G401 (cell line): ENCODE data around the gene THADA. TPM values are rescaled to one million over a fixed set of nuclear protein-coding genes. Genes with fewer than 3 reads are reported as not detected.
"Not testable (repeated sequence)": the region's sequence is repeated elsewhere in the genome, so short reads cannot be mapped to it uniquely, and the experiment has no call there.

Experiments used
- DNase-seq: peaks from one replicate; pipeline ENCODE4 v3.0.0-alpha.2; 2015; ENCODE audit warnings: low spot score
- in situ Hi-C: cut with HindIII; loops from 2 replicates; pipeline ENCODE4 v1.10.0; 2016; ENCODE audit warnings: low sequenced_read_pairs, mixed read lengths
- total RNA-seq: library from RNA; depleted of rRNA; stranded (reverse); fragments of >200 nt; shearing (Covaris generic); gene quantifications from 2 replicates; pipeline ENCODE4 v1.2.3, GENCODE V29; 2014

The THADA gene
- total RNA-seq, 1 experiment from 2014 or later: 35.9 TPM

- in situ Hi-C loops: no loop called here
Measured at GRCh38 chr2:43458014-43458628, 137.7 kb downstream of the THADA start.

GRCh38 chr2:43455731-43456642, 139.9 kb downstream of the THADA start:
- in situ Hi-C loops: no loop called here
- DNase-seq: no peak

More at GRCh38 chr2:43458014-43458628, 137.7 kb downstream of the THADA start:
- DNase-seq: no peak

GRCh38 chr2:43455296-43455695, 140.5 kb downstream of the THADA start:
- in situ Hi-C loops: no loop called here
- DNase-seq: no peak

GRCh38 chr2:43454791-43455190, 141.0 kb downstream of the THADA start:
- DNase-seq: no peak
- in situ Hi-C loops: no loop called here

GRCh38 chr2:43453179-43454170, 142.4 kb downstream of the THADA start:
- DNase-seq: no peak

GRCh38 chr2:43452318-43452731, 143.5 kb downstream of the THADA start:
- DNase-seq: peak; percentile 26
- in situ Hi-C loops: no loop called here

More at GRCh38 chr2:43453179-43454170, 142.4 kb downstream of the THADA start:
- in situ Hi-C loops: no loop called here

GRCh38 chr2:43450617-43451016, 145.2 kb downstream of the THADA start:
- in situ Hi-C loops: no loop called here
- DNase-seq: no peak

- in situ Hi-C loops: no loop called here
- no peak for DNase-seq
Measured at GRCh38 chr2:43448822-43449110, 147.1 kb downstream of the THADA start.

GRCh38 chr2:43448011-43448821, 147.6 kb downstream of the THADA start:
- DNase-seq: no peak
- in situ Hi-C loops: no loop called here

- in situ Hi-C loops, DNase-seq: not testable (repeated sequence)
Measured at GRCh38 chr2:43446755-43447154, 149.1 kb downstream of the THADA start.

GRCh38 chr2:43445781-43446180, 150.1 kb downstream of the THADA start:
- no peak for DNase-seq
- in situ Hi-C loops: no loop called here

- in situ Hi-C loops: no loop called here
- no peak for DNase-seq
Measured at GRCh38 chr2:43444989-43445645, 150.7 kb downstream of the THADA start.

GRCh38 chr2:43443282-43443681, 152.6 kb downstream of the THADA start:
- no peak for DNase-seq
- in situ Hi-C loops: no loop called here

GRCh38 chr2:43441195-43441594, 154.6 kb downstream of the THADA start:
- in situ Hi-C loops: no loop called here
- DNase-seq: no peak

- in situ Hi-C loops: no loop called here
Measured at GRCh38 chr2:43438858-43439655, 156.8 kb downstream of the THADA start.

GRCh38 chr2:43438342-43438741, 157.5 kb downstream of the THADA start:
- no peak for DNase-seq
- in situ Hi-C loops: no loop called here

More at GRCh38 chr2:43438858-43439655, 156.8 kb downstream of the THADA start:
- no peak for DNase-seq

- in situ Hi-C loops: no loop called here
- DNase-seq: no peak
Measured at GRCh38 chr2:43437363-43437762, 158.5 kb downstream of the THADA start.
